Esophagus muscularis mucosa (tissue), 4 donors: ENCODE data around the gene MED25. TPM values are rescaled to one million over a fixed set of nuclear protein-coding genes. Genes with fewer than 3 reads are reported as not detected.

Experiments
- DNase-seq: peaks from one replicate; pipeline ENCODE4 v3.0.0-alpha.2; 2017; ENCODE audit errors: extremely low spot score
- H3K27ac ChIP-seq, 4 donors: fragments of 200-600 bp; sonication (generic); replicated peaks in 1 of 4; 1 replicate in 3 of 4; 2 replicates in 1 of 4; pipeline ENCODE4 v1.5.1; 2016 to 2019; ENCODE audit warnings: mild to moderate bottlenecking in 1 of 4
- H3K27me3 ChIP-seq, 4 donors: fragments of 200-600 bp; sonication (generic); one replicate each; pipeline versions ENCODE4 v1.5.1 to v1.6.0; 2016 to 2019
- H3K36me3 ChIP-seq, 4 donors: fragments of 200-600 bp; sonication (generic); one replicate each; pipeline ENCODE4 v1.5.1; 2016 to 2019
- H3K4me1 ChIP-seq, 4 donors: fragments of 200-600 bp; sonication (generic); one replicate each; pipeline ENCODE4 v1.5.1; 2016 to 2019
- H3K4me3 ChIP-seq, 4 donors: fragments of 200-600 bp; sonication (generic); 1 replicate in 2 of 4; 2 replicates in 2 of 4; pipeline ENCODE4 v1.5.1; 2016 to 2019; ENCODE audit warnings: mild to moderate bottlenecking in 4 of 4, moderate library complexity in 1 of 4
- H3K9me3 ChIP-seq, 4 donors: fragments of 200-600 bp; sonication (generic); 1 replicate in 3 of 4; 2 replicates in 1 of 4; pipeline ENCODE4 v1.5.1; 2016 to 2019
- EP300 ChIP-seq: sonication (generic); formaldehyde crosslinking; IDR thresholded peaks from one replicate; pipeline ENCODE4 v1.6.1; 2017; ENCODE audit warnings: antibody characterized with exemption
- POLR2A ChIP-seq: fragments of 450-650 bp; IDR thresholded peaks from one replicate; pipeline ENCODE4 v1.6.1; 2017; ENCODE audit warnings: antibody characterized with exemption, moderate library complexity, mild to moderate bottlenecking, low read depth
- POLR2AphosphoS5 ChIP-seq, 2 donors: sonication (generic); formaldehyde crosslinking; IDR thresholded peaks; one replicate each; pipeline ENCODE4 v1.6.1; 2017; ENCODE audit warnings: antibody characterized with exemption in 2 of 2
- WGBS: methylation state at CpG from one replicate; pipeline ENCODE4 v1.1.5; 2018; 5-methylcytosine and 5-hydroxymethylcytosine counted together
- intact Hi-C: fragments of 100-400 bp; cut with DNase I; formaldehyde crosslinking; loops from one replicate; pipeline ENCODE4 v1.15.1; 2023
- total RNA-seq, 4 donors: library from RNA; depleted of rRNA; stranded (reverse); fragments of >200 nt; gene quantifications; one replicate each; pipeline versions ENCODE4 v1.1.0 to v1.2.1, GENCODE V29; 2016
- TF ChIP-seq, protein P1 (sequence below), 3 experiments: fragments of 200-600 bp in 2 of 3; fragments of 450-650 bp in 1 of 3; sonication (generic) in 2 of 3; IDR thresholded peaks; one replicate each; pipeline ENCODE4 v1.5.1; 2017 to 2019; ENCODE audit warnings: antibody characterized with exemption in 3 of 3, mild to moderate bottlenecking in 2 of 3, moderate library complexity in 1 of 3

The MED25 gene
- total RNA-seq, 4 donors from 2014 or later = 22.5 to 36.0 (median 34.1) TPM

DNA sequence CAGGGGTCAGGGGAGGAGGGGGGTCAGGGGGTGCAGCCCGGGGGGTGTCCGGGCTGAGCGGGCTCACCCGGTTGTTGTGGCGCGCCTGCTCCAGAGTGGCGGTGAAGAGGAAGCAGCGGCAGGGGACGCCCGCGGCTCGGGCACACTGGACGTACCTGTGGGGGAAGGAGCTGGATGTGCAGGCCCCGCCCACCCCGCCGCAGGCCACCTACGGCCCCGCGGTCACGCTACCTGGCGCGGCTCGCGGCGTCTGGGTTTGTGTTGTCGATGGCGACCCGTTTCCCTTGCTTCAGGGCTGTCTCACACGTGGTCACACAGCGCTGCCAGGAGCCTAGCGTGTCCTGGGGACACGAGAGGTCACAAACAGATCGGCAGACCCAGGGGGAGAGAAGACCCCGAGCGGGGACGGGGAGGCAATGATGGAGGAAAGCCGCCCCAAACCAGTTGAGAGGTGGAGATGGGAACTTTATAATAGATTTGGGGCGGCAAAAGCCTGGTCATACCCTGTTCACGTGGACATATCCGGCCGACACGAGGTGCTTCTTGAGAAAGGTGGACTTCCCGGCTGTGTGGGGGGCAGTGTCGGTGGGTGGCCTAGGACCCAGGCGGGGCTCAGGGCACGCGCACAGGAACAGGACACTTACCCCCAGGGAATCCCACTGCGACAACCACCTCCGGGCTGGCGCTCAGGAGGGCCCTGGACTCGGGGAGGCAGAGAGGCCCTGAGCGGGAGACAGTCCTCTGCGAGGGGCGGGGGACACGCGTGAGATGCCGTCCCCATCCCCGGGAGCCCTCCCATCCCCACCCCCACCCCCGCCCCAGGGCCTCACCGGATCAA, 43.7 kb downstream of the MED25 start:
- no peak for DNase-seq
- intact Hi-C loops = no loop called here
- H3K36me3 ChIP-seq = peaks cover 30 to 83% (median 81%) of the 10 kb centered on the region in 4 donors
- no peaks in the 10 kb centered on the region for H3K27me3 ChIP-seq
- H3K9me3 ChIP-seq = no peaks in the 10 kb centered on the region
- TF ChIP-seq, protein P1, sequence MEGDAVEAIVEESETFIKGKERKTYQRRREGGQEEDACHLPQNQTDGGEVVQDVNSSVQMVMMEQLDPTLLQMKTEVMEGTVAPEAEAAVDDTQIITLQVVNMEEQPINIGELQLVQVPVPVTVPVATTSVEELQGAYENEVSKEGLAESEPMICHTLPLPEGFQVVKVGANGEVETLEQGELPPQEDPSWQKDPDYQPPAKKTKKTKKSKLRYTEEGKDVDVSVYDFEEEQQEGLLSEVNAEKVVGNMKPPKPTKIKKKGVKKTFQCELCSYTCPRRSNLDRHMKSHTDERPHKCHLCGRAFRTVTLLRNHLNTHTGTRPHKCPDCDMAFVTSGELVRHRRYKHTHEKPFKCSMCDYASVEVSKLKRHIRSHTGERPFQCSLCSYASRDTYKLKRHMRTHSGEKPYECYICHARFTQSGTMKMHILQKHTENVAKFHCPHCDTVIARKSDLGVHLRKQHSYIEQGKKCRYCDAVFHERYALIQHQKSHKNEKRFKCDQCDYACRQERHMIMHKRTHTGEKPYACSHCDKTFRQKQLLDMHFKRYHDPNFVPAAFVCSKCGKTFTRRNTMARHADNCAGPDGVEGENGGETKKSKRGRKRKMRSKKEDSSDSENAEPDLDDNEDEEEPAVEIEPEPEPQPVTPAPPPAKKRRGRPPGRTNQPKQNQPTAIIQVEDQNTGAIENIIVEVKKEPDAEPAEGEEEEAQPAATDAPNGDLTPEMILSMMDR (IDR thresholded peaks at IDR 0.05) = no peak
- no peak for TF ChIP-seq POLR2AphosphoS5 (IDR thresholded peaks at IDR 0.05)
- TF ChIP-seq EP300 = no peak
- TF ChIP-seq POLR2A = no peak
- peaks cover 21 to 47% (median 39%) of the 10 kb centered on the region in 4 donors for H3K4me1 ChIP-seq
- WGBS = 80% methylated on average over 27 of the region's 60 CpGs
- H3K27ac ChIP-seq = peak overlapping the region; percentile 70 to 77 (median 74)
- H3K4me3 ChIP-seq = no peak overlapping the region

DNA sequence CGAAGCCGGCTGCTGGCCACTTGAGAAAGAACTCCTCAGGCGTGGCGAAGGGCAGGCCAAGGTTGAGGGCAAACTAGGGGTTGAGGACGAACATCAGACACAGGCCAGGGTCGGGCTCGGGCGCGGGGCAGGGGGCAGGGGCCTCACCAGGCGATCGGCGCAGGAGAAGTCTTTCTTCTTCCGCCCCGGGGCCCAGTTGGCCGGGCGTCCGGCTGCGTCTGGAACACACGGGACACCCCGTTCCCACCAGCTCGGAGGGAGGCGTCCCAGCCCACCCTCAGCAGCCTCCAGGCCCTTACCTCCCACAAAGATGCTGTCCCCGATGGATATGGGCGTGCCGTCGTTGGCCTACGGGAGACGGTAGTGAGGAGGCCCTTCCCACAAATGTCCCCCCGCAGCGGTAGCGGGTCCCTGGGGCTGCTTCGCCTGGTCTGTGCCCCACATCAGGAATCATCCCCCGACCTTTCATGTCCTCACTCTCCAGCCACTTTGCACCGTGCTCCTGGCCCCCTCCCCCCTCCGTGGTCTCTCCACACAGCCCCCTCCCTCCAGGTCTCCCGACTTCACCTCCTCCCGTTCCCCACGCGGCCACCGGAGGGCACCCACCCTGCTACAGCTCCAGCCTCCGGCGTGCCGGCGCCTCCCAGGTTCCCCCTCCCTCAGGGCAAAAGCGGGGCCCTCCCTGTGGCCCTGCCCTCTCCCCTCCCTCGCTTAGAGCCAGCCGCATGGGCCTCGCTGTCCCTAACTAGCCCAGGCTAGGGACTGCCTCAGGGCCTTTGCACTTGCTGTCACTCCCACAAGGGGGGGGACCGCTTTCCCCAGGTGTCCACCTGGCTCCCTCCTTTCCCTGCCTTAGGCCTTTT, 44.5 kb downstream of the MED25 start:
- Histone ChIP-seq H3K27me3 (no peaks in the 10 kb centered on the region), H3K4me3 (no peak overlapping the region), H3K4me1 (peaks cover 22 to 51% (median 42%) of the 10 kb centered on the region in 4 donors), H3K9me3 (no peaks in the 10 kb centered on the region), H3K36me3 (peaks cover 30 to 75% (median 72%) of the 10 kb centered on the region in 4 donors), H3K27ac (peak overlapping the region in 1 of 4 donors; percentile 77)
- no peak for DNase-seq
- 76% methylated on average over 38 of the region's 49 CpGs for WGBS
- intact Hi-C loops = no loop called here
- TF ChIP-seq, protein P1 (IDR thresholded peaks at IDR 0.05) = peak in 1 of 3 experiments; percentile 9
- TF ChIP-seq POLR2AphosphoS5 (IDR thresholded peaks at IDR 0.05) (no peak), POLR2A (no peak), EP300 (no peak)

DNA sequence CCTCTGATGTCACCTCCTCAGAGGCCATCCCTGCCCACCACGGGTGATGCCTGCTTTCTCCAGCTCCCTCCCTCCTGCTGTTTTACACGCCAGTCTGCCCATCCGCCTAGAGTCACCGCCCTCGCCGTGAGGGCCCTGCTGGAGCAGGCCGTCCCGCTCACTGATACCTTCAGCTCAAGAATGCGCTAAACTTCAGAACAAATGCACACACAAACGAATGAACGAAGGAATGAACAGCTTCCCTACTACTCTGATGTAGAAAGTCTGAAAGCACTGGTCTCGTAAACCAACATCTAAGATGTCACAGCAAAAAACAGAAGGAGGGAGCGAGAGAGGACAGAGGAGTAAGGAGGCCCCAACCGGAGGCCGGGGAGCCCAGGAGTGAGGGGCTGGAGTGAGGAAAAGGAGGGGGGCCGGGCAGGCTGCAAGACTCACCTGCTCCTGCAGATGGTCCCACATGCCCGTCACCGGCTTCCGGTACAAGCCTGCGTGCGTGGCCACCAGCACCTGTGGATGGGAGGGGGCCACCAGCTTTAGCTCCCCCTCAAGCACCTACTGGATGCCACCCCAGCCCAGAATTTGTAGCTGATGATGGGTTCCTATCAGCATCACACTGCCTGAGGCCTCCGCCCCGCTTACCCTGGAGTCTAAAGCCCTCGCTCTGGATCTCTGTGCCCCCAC, 45.3 kb downstream of the MED25 start:
- no peaks in the 10 kb centered on the region for H3K27me3 ChIP-seq
- no peaks in the 10 kb centered on the region for H3K9me3 ChIP-seq
- no peak overlapping the region for H3K27ac ChIP-seq
- TF ChIP-seq, protein P1 (IDR thresholded peaks at IDR 0.05) = no peak
- TF ChIP-seq POLR2A (no peak), POLR2AphosphoS5 (IDR thresholded peaks at IDR 0.05) (no peak), EP300 (no peak)
- H3K4me1 ChIP-seq = peaks cover 29 to 59% (median 50%) of the 10 kb centered on the region in 4 donors
- intact Hi-C loops = no loop called here
- H3K36me3 ChIP-seq = peaks cover 28 to 67% (median 64%) of the 10 kb centered on the region in 4 donors
- DNase-seq = no peak
- 89% methylated on average over 24 of the region's 24 CpGs for WGBS
- H3K4me3 ChIP-seq = no peak overlapping the region

GRCh38 chr19:49863935-49864320, 45.8 kb downstream of the MED25 start:
- TF ChIP-seq POLR2AphosphoS5 (IDR thresholded peaks at IDR 0.05) (no peak), EP300 (no peak), POLR2A (no peak)
- TF ChIP-seq, protein P1 (IDR thresholded peaks at IDR 0.05) = no peak
- Histone ChIP-seq H3K9me3 (no peaks in the 10 kb centered on the region), H3K4me3 (no peak overlapping the region), H3K36me3 (peaks cover 23 to 62% (median 59%) of the 10 kb centered on the region in 4 donors), H3K4me1 (peaks cover 34 to 64% (median 55%) of the 10 kb centered on the region in 4 donors), H3K27ac (no peak overlapping the region), H3K27me3 (no peaks in the 10 kb centered on the region)
- intact Hi-C loops = no loop called here
- no peak for DNase-seq
- WGBS = 85% methylated on average over 5 of the region's 17 CpGs
